ENCODE measurements around the gene PAQR5.
"Not testable (repeated sequence)": the region's sequence is repeated elsewhere in the genome, so short reads cannot be mapped to it uniquely, and the experiment has no call there.

The PAQR5 gene

GRCh38 chr15:69292826-69293420 lies 5.8 kb upstream of the PAQR5 start:
- no peak for DNase-seq

DNA sequence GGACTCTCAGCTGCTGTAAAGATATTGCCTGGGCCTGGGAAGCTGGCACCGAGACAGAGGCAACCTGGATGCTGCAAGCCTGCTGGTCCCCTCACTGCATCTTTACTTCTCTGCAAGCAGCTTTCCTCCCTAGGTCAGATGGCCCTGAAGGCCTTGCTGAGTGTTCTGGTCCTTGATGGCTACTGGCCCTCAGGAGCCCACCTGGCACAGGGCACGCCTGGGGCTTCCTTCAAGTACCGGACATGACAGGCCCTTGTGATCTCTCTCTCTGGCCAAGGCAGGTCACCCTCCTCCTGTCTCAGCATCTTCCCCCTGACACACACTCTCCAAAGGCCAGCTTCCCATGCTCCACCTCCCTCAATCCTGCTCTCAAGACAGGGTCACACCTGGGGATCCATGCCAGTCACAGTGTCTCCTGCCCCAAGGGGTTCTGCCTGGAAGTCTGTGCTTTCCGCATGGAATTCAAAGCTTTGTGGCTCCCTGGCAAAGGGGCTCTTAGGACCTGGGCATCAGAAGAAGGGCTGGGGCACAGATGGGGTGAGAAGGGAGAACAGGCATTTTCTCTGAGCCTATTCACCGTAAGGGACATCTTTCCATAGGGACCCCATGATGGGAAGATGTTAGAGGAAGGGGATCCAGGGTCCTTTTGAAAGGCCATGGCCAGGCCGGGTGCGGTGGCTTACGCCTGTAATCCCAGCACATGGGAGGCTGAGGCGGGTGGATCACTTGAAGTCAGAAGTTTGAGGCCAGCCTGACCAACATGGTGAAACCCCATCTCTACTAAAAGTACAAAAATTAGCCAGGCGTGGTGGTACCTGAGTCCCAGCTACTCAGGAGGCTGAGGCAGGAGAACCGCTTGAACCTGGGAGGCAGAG lies 4.7 kb upstream of the PAQR5 start:
- no peak for DNase-seq

DNA sequence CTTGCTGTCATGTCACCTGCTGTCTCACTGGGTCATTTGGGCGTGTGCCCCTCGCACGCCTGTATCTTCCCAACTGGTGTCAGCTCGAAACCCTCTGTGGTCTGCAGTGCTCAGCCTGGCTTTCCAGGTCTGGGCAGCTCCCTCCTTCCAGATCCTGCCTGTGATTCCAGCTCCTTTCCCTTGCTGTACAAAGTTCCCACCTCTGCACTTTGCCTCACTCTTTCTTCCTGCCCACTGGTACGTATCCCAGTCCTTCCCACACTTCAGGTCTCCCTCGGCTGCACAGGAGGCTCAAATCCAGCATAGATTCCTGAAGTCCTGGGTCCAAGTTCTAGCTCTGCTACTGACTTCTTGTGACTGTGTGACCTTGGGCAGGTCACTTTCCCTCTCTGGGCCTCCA lies 2.1 kb upstream of the PAQR5 start:
- no peak for DNase-seq

DNA sequence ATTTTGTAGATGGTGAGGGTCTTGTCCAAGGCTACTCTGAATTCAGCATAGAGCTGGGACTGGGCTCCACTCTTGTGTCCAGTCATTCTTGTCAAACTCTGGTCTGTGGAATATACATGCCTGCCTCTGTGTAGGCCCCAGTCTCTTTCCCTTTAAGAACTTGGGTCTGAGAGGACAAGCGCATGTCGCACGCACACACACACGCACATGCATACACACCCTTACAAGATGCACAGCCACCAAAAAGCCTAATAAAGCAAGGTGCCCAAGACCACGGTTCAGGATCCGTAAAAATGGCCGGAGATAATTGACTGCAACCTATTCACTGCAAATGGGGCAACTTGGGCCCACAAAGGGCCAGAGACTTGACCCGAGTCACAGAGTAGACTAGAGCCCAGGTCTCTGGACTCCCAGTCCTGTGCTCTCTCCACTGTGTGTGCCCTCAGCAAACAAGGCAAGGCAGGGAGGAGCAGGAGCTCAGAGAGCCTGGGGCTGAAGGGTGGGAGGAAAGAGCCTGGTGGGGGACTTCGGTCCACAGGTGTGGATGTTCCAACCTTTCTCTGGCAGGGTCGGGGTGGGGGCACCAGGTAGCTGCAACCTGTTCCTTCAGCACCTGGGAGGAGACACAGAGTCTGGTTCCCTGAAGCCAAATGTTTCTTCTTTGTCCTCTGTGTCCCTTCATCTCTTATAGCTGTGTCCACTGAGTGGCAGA lies 914 bp upstream of the PAQR5 start:
- DNase-seq: no peak

GRCh38 chr15:69298354-69298696 lies 387 bp upstream of the PAQR5 start:
- peak; percentile 58 for DNase-seq

- DNase-seq: peak; percentile 36
Observed at GRCh38 chr15:69299451-69299886, 757 bp downstream of the PAQR5 start.

DNA sequence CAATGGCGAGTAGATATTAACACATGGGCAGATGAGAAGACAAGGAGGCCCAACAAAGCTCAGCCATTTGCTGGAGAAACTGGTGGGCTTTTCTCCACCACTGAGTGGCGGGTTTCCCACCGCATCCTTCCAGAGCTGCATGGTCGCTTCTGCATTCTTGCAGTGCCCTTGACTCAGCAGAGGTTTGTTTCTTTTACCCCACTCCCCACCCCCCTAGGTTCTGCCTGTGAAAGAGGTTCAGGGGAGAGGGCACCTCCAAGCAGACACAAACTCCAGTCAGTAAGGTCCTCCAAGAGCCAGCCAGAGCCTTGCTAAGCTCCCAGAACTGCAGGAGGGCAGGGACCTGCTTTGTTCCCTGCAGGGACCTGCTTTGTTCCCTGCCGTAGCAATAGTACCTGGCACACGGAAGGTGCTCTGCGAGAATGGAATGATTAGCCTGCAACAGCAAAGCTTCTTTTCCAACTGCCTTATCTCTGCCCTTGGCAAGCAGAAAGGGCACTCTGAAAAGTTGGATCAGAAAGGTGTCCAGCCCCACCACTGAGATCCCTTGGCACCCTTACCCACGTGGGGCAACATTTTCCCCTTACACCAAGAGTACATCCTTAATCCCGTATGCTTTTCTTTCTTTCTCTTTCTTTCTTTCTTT lies 1.4 kb downstream of the PAQR5 start:
- DNase-seq: peak; percentile 38

DNA sequence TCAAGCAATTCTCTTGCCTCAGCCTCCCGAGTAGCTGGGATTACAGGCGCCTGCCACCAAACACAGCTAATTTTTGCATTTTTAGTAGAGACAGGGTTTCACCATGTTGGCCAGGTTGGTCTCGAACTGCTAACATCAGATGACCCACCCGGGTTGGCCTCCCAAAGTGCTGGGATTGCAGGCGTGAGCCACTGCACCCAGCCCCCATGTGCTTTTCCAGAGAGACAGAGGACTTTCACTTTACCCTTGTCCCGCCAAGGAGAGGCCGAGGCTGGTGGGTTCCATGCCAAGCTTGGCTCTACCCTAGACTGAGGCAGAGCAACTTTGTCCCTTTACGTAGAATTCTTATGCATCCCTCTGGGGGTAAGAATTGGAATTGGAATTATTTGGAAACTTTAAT lies 2.4 kb downstream of the PAQR5 start:
- DNase-seq: not testable (repeated sequence)

DNA sequence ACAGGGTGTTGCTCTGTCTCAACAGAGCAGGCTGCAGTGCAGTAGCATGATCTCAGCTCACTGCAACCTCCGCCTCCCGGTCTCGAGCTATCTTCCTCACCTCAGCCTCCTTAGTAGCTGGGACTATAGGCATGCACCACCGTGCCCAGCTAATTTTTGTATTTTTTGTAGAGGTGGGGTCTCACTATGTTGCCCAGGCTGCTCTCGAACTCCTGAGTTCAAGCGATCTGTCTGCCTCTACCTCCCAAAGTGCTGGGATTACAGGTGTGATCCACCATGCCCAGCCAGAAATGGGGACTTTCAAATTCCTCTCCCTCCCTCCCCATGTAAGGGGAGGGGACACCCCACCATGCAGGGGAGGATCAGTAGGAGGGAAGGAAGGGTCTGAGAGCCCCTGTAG lies 3.4 kb downstream of the PAQR5 start:
- DNase-seq: not testable (repeated sequence)

- DNase-seq: no peak
Observed at GRCh38 chr15:69302929-69303328, 4.2 kb downstream of the PAQR5 start.

DNA sequence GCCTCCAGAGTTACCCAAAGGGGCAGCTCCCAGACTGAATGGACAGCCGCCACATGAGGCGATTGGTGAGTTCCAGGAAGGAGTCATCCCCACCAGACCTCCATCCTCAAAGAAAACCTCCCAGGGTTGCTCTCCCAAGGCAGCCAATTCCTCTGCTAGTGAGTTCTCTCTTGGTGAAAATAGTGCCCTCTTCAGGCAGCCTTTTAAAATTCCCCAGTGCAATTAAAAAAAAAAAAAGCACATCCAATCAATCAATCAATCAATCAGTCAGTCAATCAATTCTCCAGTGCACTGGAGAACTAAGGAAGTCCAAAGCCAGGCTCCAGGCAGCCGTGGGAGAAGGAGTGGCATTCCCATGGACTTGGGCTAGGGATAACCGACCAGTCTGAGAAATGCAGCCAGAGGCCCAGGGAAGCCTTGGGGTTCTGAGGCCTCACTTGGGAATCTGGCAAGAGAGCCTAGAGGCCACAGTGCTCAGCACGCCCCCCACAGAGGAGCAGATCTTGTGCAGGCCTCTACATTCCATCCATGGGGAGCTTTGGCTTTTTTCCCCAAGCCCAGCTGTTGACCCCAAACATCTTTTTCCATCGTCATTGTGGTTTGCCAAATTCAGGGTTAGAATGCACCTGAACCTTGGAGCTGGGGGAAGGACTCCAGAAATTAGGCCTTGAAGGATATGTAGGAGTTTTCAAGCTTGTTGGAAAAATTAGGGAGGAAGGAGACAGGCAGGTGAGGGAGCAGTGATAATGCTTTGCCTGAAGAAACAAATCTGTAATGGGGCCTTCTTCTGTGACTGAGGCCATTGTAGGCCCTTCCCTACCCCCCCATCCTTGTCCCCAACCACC lies 4.8 kb downstream of the PAQR5 start:
- no peak for DNase-seq

- DNase-seq: no peak
Observed at GRCh38 chr15:69304182-69304545, 5.5 kb downstream of the PAQR5 start.

GRCh38 chr15:69305204-69305931 lies 6.7 kb downstream of the PAQR5 start:
- DNase-seq: peak; percentile 36

DNA sequence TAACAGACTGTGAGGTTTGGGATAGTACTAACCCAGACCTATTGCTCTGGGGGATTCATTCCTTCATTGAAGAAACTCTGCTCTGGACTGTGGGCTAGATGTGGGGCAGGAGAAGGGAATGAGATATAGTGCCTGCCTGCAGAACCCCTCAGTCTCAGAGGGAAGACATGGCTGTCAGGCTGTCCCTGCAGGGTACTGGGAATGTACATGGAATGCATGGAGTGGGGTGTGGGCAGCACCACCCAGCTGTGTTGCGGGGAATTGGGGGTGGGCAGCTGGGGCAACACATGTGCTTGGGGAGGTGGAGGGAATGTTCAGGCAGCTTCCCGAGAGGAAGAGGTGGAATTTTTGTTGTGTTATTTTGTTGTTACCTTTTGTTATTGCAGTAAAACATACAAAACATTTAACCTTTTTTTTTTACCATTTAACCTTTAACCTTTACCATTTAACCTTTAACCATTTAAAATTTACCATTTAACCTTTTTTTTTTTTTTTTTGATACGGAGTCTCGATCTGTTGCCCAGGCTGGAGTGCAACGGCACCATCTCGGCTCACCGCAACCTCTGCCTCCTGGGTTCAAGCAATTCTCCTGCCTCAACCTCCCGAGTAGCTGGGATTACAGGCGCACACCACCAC lies 7.3 kb downstream of the PAQR5 start:
- DNase-seq: no peak

DNA sequence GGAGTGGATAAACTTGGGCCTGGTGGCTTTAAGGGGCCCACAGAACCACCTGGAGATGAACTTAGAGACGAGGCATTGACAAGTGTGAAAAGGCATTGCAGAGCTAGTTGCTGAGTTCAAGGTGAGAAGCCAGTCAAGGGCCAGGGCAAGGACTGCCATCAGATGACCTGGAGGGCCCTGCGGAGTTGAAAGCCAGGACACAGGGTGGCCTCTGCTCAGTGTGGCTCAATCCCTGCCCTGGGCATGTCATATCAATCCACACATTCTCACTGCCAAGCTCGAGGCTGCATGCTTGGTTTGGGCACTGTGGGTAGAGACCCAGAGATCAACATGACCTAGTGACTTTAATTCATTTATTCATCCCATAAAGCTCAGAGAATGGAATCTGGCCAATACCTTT lies 9.2 kb downstream of the PAQR5 start:
- no peak for DNase-seq

- DNase-seq: no peak
Observed at GRCh38 chr15:69308949-69309348, 10.2 kb downstream of the PAQR5 start.

GRCh38 chr15:69311319-69311721 lies 12.6 kb downstream of the PAQR5 start:
- no peak for DNase-seq

GRCh38 chr15:69313432-69314000 lies 14.8 kb downstream of the PAQR5 start:
- DNase-seq: no peak

GRCh38 chr15:69314131-69314530 lies 15.4 kb downstream of the PAQR5 start:
- no peak for DNase-seq

DNA sequence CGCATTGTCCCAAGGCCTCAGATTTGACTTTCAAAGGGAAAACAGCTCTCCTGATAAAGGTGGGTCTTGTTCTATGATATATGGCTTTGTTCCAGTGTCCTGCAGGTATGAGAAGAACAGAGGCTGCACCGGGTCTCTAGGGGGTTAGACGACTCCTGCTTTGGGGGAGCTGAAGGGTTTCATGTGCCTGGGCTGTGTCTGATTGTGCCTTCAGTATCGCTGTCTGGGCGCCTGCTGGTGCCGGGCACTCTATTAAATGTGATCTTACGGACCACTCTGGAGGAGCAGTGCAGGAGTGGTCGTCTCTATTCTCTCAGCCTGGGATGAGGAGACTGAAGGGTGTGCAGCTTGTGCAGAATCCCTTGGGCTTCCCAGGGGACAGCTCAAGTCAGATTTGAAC lies 16.0 kb downstream of the PAQR5 start:
- DNase-seq: no peak

Data from right kidney (tissue), 1 donor.